Dermis microvascular lymphatic vessel endothelial cell (primary cell): ENCODE measurements around the gene HDAC10. TPM values are rescaled to one million over a fixed set of nuclear protein-coding genes. Genes with fewer than 3 reads are reported as not detected.
A peak's percentile ranks its signal among the peaks of the same experiment; 100 is the strongest.

Experiments
- DNase-seq, 2 donors: peaks; one replicate each; pipeline versions ENCODE4 v3.0.0 to v3.0.0-alpha.2; 2010; ENCODE audit warnings: low read depth in 2 of 2
- total RNA-seq: library from RNA; depleted of rRNA; stranded (reverse); fragments of >200 nt; gene quantifications from 2 replicates; pipeline ENCODE4 v1.2.1, GENCODE V29; 2014

Gene HDAC10
- 9.4 and 18.2 TPM in 2 replicates for total RNA-seq

GRCh38 chr22:50250555-50251476 is at the start of gene HDAC10:
TSS of gene HDAC10 (minus strand) at chr22:50251265. CDS start at chr22:50251032, 233 bp downstream.
- peak in 1 of 2 donors; percentile 82 for DNase-seq

- no peak for DNase-seq
These were observed 49.7 kb upstream of the HDAC10 start for GRCh38 chr22:50300620-50301257.

GRCh38 chr22:50299785-50300619 is 48.9 kb upstream of the HDAC10 start:
- DNase-seq = no peak

GRCh38 chr22:50298937-50299784 is 48.1 kb upstream of the HDAC10 start:
- DNase-seq = peak in 1 of 2 donors; percentile 40

GRCh38 chr22:50298266-50298637 is 47.2 kb upstream of the HDAC10 start:
- DNase-seq = no peak

GRCh38 chr22:50297510-50298265 is 46.6 kb upstream of the HDAC10 start:
- DNase-seq = no peak

- DNase-seq = no peak
These were observed 45.8 kb upstream of the HDAC10 start for GRCh38 chr22:50296658-50297490.

- DNase-seq = no peak
These were observed 43.2 kb upstream of the HDAC10 start for GRCh38 chr22:50294319-50294656.

- peak; percentile 60 to 89 for DNase-seq
These were observed 42.6 kb upstream of the HDAC10 start for GRCh38 chr22:50293441-50294318.

GRCh38 chr22:50292643-50293440 is 41.8 kb upstream of the HDAC10 start:
- DNase-seq = peak in 1 of 2 donors; percentile 32

GRCh38 chr22:50289942-50290630 is 39.0 kb upstream of the HDAC10 start:
- DNase-seq = no peak

- no peak for DNase-seq
These were observed 38.3 kb upstream of the HDAC10 start for GRCh38 chr22:50289151-50289941.

- DNase-seq = no peak
These were observed 36.7 kb upstream of the HDAC10 start for GRCh38 chr22:50287731-50288130.

GRCh38 chr22:50286701-50287318 is 35.7 kb upstream of the HDAC10 start:
- DNase-seq = no peak

GRCh38 chr22:50286275-50286674 is 35.2 kb upstream of the HDAC10 start:
- no peak for DNase-seq
